Measurements from ENCODE around the gene TSPOAP1.

DNA sequence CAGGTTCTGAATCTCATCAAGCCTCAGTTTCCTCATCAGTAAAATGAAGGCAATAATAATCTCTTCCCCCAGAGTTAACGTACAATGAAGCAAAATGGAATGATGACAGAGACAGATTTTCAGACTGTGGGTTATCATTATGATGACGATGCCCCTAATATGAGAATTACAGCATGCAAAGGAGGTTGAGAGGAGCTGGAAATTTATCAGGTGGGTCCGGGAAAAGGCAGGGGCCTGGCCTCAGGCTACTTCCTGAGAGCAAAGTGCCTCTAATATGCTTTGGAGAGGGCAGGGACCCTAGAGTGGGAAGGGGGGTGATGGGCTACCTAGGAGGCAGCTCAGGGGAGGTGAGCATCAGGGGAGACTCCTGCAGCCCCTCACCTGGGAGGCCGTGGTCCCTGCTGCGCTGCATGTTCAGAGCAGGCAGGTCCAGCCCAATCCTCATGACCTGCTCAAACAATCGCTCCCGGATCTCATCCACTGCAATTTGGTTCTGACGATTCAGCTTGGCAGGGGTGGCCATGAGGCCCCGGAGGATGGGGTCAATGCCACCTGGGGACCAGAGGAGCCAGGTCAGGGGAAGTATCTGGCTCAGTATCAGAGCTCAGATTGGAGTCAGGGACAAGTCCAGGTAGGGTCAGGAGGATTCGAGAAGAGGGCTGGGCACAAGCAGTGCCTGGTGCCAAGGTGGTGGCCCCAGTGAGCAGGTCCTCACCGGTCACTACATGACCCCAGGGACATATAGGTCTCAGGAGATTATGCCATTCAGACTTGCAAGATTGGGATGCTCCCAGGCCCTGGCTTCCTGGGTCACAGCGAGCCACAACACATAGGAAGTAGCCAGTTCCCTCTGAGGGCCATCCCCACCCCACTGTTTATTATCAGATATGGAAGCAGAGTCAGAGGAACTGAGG is 56.0 kb downstream of the TSPOAP1 start:
- TF ChIP-seq, protein P1, sequence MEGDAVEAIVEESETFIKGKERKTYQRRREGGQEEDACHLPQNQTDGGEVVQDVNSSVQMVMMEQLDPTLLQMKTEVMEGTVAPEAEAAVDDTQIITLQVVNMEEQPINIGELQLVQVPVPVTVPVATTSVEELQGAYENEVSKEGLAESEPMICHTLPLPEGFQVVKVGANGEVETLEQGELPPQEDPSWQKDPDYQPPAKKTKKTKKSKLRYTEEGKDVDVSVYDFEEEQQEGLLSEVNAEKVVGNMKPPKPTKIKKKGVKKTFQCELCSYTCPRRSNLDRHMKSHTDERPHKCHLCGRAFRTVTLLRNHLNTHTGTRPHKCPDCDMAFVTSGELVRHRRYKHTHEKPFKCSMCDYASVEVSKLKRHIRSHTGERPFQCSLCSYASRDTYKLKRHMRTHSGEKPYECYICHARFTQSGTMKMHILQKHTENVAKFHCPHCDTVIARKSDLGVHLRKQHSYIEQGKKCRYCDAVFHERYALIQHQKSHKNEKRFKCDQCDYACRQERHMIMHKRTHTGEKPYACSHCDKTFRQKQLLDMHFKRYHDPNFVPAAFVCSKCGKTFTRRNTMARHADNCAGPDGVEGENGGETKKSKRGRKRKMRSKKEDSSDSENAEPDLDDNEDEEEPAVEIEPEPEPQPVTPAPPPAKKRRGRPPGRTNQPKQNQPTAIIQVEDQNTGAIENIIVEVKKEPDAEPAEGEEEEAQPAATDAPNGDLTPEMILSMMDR (IDR thresholded peaks at IDR 0.05; ENCODE audit: insufficient read depth, low read depth, low read length) = no peak
- no peak for TF ChIP-seq EZH2 (IDR thresholded peaks at IDR 0.05; ENCODE audit: insufficient read depth, low read length)
